GM23248 (cell line): ENCODE measurements around the gene PHIP. TPM values are rescaled to one million over a fixed set of nuclear protein-coding genes. Genes with fewer than 3 reads are reported as not detected.
"Not testable (repeated sequence)": the region's sequence is repeated elsewhere in the genome, so short reads cannot be mapped to it uniquely, and the experiment has no call there.

Source experiments
- DNase-seq: peaks from one replicate; pipeline ENCODE4 v3.0.0-alpha.2; 2015
- H2AFZ ChIP-seq: fragments of 200-600 bp; sonication (generic); 2 replicates; pipeline ENCODE4 v1.6.1; 2016; ENCODE audit warnings: antibody characterized with exemption
- H3F3A ChIP-seq: fragments of 200-600 bp; sonication (generic); 2 replicates; pipeline ENCODE4 v1.6.1; 2016; ENCODE audit warnings: mild to moderate bottlenecking, antibody characterized with exemption, mixed run types; ENCODE audit not compliant: insufficient read depth
- H3K27ac ChIP-seq: fragments of 200-600 bp; sonication (generic); 2 replicates; pipeline ENCODE4 v1.5.1; 2016; ENCODE audit warnings: mild to moderate bottlenecking
- H3K27me3 ChIP-seq: fragments of 200-600 bp; sonication (generic); replicated peaks from 2 replicates; pipeline ENCODE4 v1.6.1; 2016; ENCODE audit warnings: mild to moderate bottlenecking; ENCODE audit not compliant: insufficient read depth
- H3K36me3 ChIP-seq: fragments of 200-600 bp; sonication (generic); 2 replicates; pipeline ENCODE4 v1.6.1; 2016; ENCODE audit warnings: low read depth, mild to moderate bottlenecking
- H3K4me1 ChIP-seq: fragments of 200-600 bp; sonication (generic); 2 replicates; pipeline ENCODE4 v1.6.1; 2016; ENCODE audit warnings: mild to moderate bottlenecking; ENCODE audit not compliant: insufficient read depth
- H3K4me2 ChIP-seq: fragments of 200-600 bp; sonication (generic); one replicate; pipeline ENCODE4 v1.6.1; 2016; ENCODE audit warnings: mild to moderate bottlenecking; ENCODE audit not compliant: unreplicated experiment
- H3K4me3 ChIP-seq: fragments of 200-600 bp; sonication (generic); 2 replicates; pipeline ENCODE4 v1.5.1; 2016; ENCODE audit warnings: mild to moderate bottlenecking
- H3K79me2 ChIP-seq: fragments of 200-600 bp; sonication (generic); 2 replicates; pipeline ENCODE4 v1.6.1; 2016; ENCODE audit warnings: mild to moderate bottlenecking; ENCODE audit not compliant: insufficient read depth
- H3K9ac ChIP-seq: fragments of 200-600 bp; sonication (generic); 2 replicates; pipeline ENCODE4 v1.6.1; 2016; ENCODE audit warnings: mild to moderate bottlenecking
- H3K9me2 ChIP-seq: fragments of 200-600 bp; sonication (generic); 2 replicates; pipeline ENCODE4 v1.6.1; 2016; ENCODE audit warnings: mixed run types, mild to moderate bottlenecking, moderate library complexity; ENCODE audit not compliant: insufficient read depth
- H3K9me3 ChIP-seq: fragments of 200-600 bp; sonication (generic); one replicate; pipeline ENCODE4 v1.6.1; 2017; ENCODE audit warnings: low read depth
- H4K20me1 ChIP-seq: fragments of 200-600 bp; sonication (generic); 2 replicates; pipeline ENCODE4 v1.6.0; 2016; ENCODE audit not compliant: insufficient read depth
- EZH2 ChIP-seq: fragments of 200-600 bp; sonication (generic); IDR thresholded peaks from 2 replicates; pipeline ENCODE4 v1.6.1; 2018; ENCODE audit warnings: antibody characterized with exemption, mild to moderate bottlenecking; ENCODE audit not compliant: insufficient read depth, poor library complexity, severe bottlenecking
- EZH2phosphoT487 ChIP-seq: fragments of 200-600 bp; sonication (generic); IDR thresholded peaks from 2 replicates; pipeline ENCODE4 v1.6.1; 2018; ENCODE audit warnings: antibody characterized with exemption, moderate library complexity, mild to moderate bottlenecking, low read depth; ENCODE audit not compliant: insufficient read depth
- WGBS, 2 experiments: methylation state at CpG; one replicate each; pipeline ENCODE4 v1.1.6; 2015 to 2017; ENCODE audit warnings: low lambda C conversion rate in 2 of 2, low coverage in 1 of 2; ENCODE audit errors: missing lambda C conversion rate in 2 of 2; 5-methylcytosine and 5-hydroxymethylcytosine counted together
- in situ Hi-C: fragments of 300-500 bp; cut with MboI; formaldehyde crosslinking; loops from 2 replicates; pipeline ENCODE4 v1.15.0; 2020
- polyA plus RNA-seq: library from polyadenylated mRNA; unstranded; fragments of >200 nt; fragmentation: Nextera tagmentation; extraction: Ambion mirVana; gene quantifications from 2 replicates; pipeline ENCODE4 v1.2.1, GENCODE V29; 2016
- total RNA-seq: library from RNA; depleted of rRNA; stranded (reverse); fragments of >200 nt; shearing (Covaris generic); gene quantifications from 2 replicates; pipeline ENCODE4 v1.2.3, GENCODE V29; 2014

The PHIP gene
- total and polyA plus RNA-seq, 2 experiments from 2014 or later: 9.0 to 14.5 TPM

- no peaks in the 10 kb centered on the region for H3K4me1 ChIP-seq
- H4K20me1 ChIP-seq: no peaks in the 10 kb centered on the region
- no peak for DNase-seq
- no peaks in the 10 kb centered on the region for H3K27me3 ChIP-seq
- in situ Hi-C loops: no loop called here
- H3K4me3 ChIP-seq: no peak overlapping the region
- no peaks in the 10 kb centered on the region for H3K9me3 ChIP-seq
- no peaks in the 10 kb centered on the region for H3F3A ChIP-seq
- no peak overlapping the region for H3K9ac ChIP-seq
- H3K36me3 ChIP-seq: peaks cover 12% of the 10 kb centered on the region; the same call in 1 of the 2 replicates
- no peak overlapping the region for H3K27ac ChIP-seq
- no peak for TF ChIP-seq EZH2phosphoT487
- no peak for TF ChIP-seq EZH2
- no peak overlapping the region for H3K4me2 ChIP-seq
- no peaks in the 10 kb centered on the region for H3K9me2 ChIP-seq
- no peak overlapping the region for H2AFZ ChIP-seq
- WGBS, 2 experiments: 98 to 99% methylated on average over 2 of the region's 2 CpGs
- no peaks in the 10 kb centered on the region for H3K79me2 ChIP-seq
Observed at GRCh38 chr6:78936515-78936914, 141.5 kb downstream of the PHIP start.

- no peaks in the 10 kb centered on the region for H3K4me1 ChIP-seq
- TF ChIP-seq EZH2phosphoT487 (no peak), EZH2 (no peak)
Observed at GRCh38 chr6:78935553-78935952, 142.5 kb downstream of the PHIP start.

GRCh38 chr6:78925317-78925716, 152.7 kb downstream of the PHIP start:
- in situ Hi-C loops: no loop called here

More at GRCh38 chr6:78935553-78935952, 142.5 kb downstream of the PHIP start:
- Histone ChIP-seq H3K9me2 (no peaks in the 10 kb centered on the region), H4K20me1 (no peaks in the 10 kb centered on the region), H3K4me2 (no peak overlapping the region), H3K79me2 (no peaks in the 10 kb centered on the region), H3K27me3 (no peaks in the 10 kb centered on the region), H3K4me3 (no peak overlapping the region), H3K9ac (no peak overlapping the region), H3K9me3 (no peaks in the 10 kb centered on the region), H3K36me3 (peaks cover 12% of the 10 kb centered on the region; the same call in 1 of the 2 replicates), H2AFZ (no peak overlapping the region), H3F3A (no peaks in the 10 kb centered on the region), H3K27ac (no peak overlapping the region)
- WGBS, 2 experiments: 97 to 99% methylated on average over 2 of the region's 2 CpGs
- no peak for DNase-seq
- in situ Hi-C loops: no loop called here

GRCh38 chr6:78921168-78921567, 156.9 kb downstream of the PHIP start:
- DNase-seq, H3K4me1 ChIP-seq, H3K9me2 ChIP-seq, H2AFZ ChIP-seq, H3K79me2 ChIP-seq, H3K4me3 ChIP-seq, H3K27me3 ChIP-seq, H4K20me1 ChIP-seq, H3F3A ChIP-seq, H3K27ac ChIP-seq, H3K9ac ChIP-seq, H3K9me3 ChIP-seq, in situ Hi-C loops, H3K4me2 ChIP-seq, H3K36me3 ChIP-seq: not testable (repeated sequence)
- WGBS, 2 experiments: 79 to 82% methylated on average over 10 of the region's 10 CpGs

More at GRCh38 chr6:78925317-78925716, 152.7 kb downstream of the PHIP start:
- H3K4me1 ChIP-seq: no peaks in the 10 kb centered on the region
- no peak overlapping the region for H3K9ac ChIP-seq
- H3K4me3 ChIP-seq: no peak overlapping the region
- no peaks in the 10 kb centered on the region for H3K27me3 ChIP-seq
- no peaks in the 10 kb centered on the region for H4K20me1 ChIP-seq
- H3K9me3 ChIP-seq: no peaks in the 10 kb centered on the region
- no peaks in the 10 kb centered on the region for H3K9me2 ChIP-seq
- H3K27ac ChIP-seq: no peak overlapping the region
- WGBS, 2 experiments: 67% methylated on average over 3 of the region's 3 CpGs
- DNase-seq: no peak
- no peaks in the 10 kb centered on the region for H3K36me3 ChIP-seq
- no peaks in the 10 kb centered on the region for H3K79me2 ChIP-seq
- H2AFZ ChIP-seq: no peak overlapping the region
- H3K4me2 ChIP-seq: no peak overlapping the region
- no peaks in the 10 kb centered on the region for H3F3A ChIP-seq
- TF ChIP-seq EZH2phosphoT487: no peak
- no peak for TF ChIP-seq EZH2

GRCh38 chr6:78917788-78918187, 160.3 kb downstream of the PHIP start:
- Histone ChIP-seq H3K27me3 (no peaks in the 10 kb centered on the region), H3K9me3 (no peaks in the 10 kb centered on the region), H2AFZ (no peak overlapping the region), H3K4me1 (no peaks in the 10 kb centered on the region), H3F3A (no peaks in the 10 kb centered on the region), H3K9ac (no peak overlapping the region), H3K4me3 (no peak overlapping the region), H3K9me2 (no peaks in the 10 kb centered on the region), H3K79me2 (no peaks in the 10 kb centered on the region), H3K27ac (no peak overlapping the region), H4K20me1 (no peaks in the 10 kb centered on the region), H3K4me2 (no peak overlapping the region), H3K36me3 (no peaks in the 10 kb centered on the region)
- 68 to 74% methylated on average over 1 of the region's 1 CpG for WGBS, 2 experiments
- DNase-seq: no peak
- in situ Hi-C loops: no loop called here
- TF ChIP-seq EZH2: no peak
